HK-2 (cell line): Measurements from ENCODE around the gene GPR148.

ENCODE experiments used
- DNase-seq: peaks from one replicate; pipeline ENCODE4 v3.0.0-alpha.2; 2018; ENCODE audit not compliant: unreplicated experiment

GPR148 gene

DNA sequence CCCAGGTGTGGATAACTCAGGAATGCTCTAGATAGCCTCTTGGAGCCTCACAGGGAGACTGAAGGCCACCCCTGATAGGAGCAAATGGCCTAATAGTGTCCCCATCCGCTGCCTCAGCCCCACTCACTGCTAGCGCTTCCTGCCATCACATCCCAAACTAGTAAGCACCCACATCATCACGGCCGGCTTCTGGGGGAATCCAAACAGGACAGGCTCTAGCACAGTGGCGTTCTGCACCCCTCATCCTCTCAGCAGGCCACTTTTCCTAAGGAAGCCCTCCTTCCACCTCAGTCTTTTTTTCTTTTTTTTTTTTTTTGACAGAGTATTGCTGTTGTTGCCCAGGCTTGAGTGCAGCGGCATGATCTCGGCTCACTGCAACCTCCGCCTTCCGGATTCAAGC lies 20.2 kb downstream of the GPR148 start:
- no peak for DNase-seq

DNA sequence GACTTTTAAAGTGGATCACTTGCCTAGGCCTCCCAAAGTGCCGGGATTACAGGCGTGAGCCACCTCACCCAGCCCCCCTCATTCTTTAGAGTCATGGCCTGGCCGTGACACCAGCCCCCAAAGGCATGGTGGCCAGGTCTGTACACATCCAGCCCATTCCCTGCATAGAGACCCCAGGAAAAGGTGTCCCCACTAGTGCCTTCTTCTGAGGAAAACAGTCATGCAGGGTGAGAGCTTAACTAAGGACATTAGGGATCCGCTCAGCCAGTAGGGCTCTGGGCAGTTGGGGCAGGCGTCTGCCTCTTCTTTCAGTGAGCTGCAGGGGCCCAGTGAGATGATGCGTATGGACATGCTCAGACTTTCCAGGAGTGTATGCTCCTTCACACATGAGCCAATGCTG lies 20.8 kb downstream of the GPR148 start:
- DNase-seq: no peak

DNA sequence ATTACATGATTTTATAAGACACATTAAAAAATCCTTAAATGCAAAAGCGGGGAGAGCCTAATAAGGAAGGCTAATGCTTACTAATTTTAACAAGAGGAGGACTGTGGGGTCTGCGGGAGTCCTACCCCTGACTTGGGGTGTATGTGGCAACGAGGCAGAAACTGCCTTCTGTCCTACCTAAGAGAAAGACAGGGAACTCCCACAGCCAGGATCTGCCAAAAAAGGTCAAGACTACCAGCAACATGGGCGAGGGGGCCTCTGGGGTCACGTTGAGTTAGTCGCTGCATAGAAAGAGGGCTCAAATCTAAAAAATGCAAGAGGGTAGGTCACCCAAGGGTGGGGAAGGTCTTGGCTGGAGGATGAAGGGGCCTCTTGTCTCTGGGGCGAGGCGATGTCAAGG lies 25.9 kb downstream of the GPR148 start:
- no peak for DNase-seq

DNA sequence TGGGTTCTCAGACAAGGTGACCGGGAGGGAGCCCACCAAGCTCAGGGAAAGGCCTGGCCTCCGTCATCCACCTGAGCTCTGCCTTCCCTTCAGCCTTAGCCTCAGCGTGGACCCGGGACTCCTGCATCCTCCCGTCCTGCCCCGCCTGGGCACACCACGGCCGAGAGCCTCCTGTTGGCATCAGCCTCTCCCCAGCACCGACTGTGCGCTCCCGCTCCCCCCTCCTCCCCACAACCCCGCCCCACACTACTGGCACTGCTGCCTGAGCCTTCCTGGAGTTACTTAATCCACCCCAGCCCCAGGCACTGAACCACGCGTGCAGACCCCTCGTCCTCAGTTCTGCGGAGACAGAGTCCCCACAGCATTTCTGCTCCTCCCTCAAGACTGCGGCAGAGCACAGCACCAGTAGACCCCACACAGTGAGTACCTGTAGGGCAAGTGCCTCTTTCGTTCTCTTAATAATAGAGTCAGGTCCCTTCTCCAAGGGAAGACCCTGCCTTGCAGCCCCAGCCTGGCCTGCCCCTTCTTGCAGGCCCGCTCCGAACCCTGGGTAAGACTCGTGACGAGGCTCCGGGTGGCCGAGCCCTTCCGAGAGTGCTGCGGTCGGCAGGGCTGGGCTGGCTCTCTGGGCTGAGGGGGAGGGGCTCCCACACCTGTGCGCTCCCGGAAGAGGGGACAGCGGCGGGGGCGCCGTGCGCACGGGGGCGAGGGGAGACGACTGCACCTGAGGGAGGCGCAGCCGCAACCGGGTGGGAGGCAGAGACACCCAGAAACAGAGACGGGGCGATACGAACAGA lies 26.6 kb downstream of the GPR148 start, which contains the start of gene AMER3:
AMER3 (plus strand) TSS at position 285 of the 797 bp plus-strand sequence. CDS start 6,533 bp downstream, outside the sequence.
- no peak for DNase-seq

DNA sequence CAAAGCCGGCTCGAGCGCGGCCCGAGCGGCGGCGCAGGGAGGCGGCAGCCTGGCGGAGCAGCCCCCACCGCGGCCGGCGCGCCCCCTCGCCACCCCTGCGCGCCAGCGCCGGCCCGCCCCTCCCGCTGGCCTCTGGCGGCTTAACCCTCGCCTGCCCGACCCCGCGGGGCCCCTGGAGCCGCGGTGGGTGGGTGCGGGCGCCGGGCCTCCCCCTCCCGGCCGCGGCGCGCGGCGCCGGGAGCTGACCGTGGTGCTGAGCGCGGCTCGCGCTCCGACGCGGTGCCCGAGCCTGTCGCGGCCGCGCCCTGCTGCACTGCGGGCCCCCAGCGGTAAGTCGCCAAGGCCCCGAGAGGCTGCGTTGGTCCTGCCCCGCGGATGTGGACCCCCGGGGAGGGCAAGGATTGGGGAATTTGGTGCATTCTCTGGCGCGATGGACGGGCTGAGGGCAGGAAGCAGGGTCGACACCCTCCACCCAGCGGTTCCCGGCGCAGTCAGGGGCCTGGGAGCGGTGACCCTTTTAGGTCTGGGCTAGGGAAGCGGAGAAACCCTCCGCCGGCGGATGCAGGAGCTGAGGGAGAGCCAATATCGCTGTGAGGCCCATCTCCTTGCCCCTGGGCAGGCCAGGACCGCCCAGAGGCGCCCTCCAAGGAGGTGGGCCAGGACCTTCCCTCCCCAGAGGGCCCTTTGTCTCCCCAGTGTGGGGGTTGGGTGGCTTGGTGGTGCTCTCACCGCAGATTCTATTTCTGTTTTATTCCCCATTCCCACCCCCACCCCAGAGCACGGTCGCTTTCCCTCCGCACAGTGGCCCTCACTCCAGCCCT lies 27.4 kb downstream of the GPR148 start:
- DNase-seq: peak; percentile 17

DNA sequence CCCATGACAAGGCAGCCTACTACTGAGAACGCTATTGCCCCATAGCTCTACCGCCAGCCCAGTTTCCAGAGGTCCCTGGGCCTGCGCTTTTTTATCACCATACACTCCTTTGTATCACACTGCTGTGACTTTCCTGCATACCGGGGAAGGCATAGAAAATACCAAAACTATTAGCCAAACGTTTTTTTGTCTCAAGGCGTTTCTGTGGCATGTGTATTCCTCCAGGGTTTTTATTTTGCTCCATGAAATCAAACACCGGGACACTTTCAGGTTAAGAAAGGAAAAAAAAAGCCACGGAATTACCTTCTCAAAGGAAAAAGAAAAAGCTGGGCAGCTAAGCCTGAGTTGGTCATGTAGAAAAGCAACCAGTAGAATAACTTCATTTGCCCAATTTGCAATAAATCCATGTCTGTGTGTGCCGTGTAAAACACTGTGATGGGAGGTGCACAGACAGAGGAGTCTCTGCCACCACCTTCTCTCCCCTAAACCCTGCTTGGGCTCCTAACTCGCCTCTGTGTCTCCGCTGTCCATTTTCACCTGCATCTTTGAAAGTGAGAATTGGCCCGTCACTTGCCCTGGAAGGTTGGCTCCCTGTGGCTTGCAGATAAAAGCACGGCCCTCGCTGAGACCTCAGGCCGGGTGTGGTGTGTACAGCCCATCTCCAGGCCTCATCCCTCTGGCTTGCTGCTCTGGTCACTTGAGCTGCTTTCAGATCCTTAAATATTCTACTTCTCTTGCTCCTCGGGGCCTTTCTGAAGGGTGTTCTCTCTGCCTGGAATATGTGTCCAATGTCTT lies 28.2 kb downstream of the GPR148 start:
- no peak for DNase-seq

DNA sequence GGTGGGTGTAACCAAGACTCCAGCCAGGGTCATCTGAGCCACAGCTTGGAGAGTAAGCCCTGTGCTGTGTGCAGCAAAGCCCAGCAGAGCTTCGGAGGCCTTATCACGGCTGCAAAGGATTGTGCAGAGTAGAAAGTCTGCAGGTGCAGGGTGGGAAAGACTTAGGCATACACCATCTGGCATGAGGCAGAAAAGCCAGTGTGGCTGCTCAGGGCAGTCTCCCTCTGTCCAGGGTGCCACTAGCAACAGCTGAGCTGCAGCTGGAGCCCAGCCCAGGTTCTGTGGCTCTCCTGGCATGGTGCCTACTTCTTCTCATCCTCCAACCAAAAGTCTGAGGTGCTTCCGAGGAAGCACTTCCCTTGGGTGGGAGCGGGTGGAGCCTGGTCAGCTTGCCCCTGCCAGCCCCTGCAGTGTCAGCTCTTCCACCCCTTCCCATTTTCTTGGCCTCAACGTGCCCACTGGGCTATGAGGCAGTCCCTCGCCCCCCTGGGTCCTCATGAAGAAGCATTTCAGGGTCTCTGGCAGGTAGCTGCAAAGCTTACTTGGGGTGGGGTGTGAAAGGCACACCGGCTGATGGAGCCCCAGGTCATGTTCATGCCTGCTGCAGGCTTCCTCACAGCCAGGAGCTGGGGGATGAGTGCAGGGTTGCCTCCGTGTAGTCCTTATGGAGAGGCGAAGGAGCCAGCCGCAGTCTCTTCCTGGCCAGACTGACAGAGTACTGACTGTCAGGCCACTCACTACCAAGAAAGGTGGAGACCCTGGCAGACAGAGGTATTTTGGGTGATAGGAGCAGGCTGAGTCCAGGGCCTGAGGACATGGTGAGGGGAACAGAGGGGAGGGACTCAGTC lies 31.3 kb downstream of the GPR148 start:
- DNase-seq: peak; percentile 21

DNA sequence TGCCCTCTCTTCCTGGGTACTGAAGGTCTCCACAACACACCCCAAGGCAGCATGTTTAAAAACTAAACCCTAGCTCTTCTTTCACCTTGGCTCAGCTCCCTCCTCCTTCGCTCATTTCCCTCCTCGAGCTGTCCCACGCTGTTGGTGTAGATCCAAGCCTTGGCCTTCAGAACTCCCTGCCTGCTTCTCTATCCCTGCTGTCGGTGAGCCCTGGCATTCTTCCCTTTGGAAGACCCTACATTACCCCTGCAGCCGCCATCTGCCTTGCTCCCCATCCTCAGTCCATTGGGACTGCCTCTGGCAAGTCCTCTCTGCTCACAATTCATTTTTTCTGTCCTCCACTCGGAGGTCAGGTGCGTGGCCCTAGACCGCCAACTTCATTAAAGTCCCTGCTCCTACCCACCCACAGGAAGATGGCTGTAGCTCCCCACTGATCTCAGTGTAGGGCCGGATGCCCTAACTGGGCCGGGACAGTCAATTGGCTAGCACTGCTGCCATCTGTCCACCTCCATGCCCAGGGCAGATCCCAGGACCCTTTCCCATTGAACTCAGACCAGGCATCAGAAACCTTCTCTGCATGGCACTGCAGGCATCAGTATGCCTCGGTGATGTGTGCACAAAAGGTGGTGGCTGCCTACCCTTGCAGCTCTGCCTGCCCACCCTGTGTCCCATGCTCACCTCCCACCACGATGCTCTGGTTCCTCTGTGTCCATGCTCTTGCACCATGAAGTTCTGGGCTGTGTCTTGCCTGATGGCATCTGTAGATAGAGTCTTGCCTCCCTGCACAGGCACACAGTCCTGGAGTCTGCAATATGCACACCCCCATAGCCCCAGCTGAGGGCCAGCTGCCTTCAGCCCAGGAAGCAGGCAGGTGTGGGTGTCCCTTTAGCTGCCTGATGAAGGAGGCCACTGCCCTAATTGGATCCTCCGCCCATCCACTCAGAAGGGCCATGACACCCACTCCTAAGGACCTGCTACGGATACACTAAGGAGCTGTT lies 32.2 kb downstream of the GPR148 start:
- DNase-seq: no peak

DNA sequence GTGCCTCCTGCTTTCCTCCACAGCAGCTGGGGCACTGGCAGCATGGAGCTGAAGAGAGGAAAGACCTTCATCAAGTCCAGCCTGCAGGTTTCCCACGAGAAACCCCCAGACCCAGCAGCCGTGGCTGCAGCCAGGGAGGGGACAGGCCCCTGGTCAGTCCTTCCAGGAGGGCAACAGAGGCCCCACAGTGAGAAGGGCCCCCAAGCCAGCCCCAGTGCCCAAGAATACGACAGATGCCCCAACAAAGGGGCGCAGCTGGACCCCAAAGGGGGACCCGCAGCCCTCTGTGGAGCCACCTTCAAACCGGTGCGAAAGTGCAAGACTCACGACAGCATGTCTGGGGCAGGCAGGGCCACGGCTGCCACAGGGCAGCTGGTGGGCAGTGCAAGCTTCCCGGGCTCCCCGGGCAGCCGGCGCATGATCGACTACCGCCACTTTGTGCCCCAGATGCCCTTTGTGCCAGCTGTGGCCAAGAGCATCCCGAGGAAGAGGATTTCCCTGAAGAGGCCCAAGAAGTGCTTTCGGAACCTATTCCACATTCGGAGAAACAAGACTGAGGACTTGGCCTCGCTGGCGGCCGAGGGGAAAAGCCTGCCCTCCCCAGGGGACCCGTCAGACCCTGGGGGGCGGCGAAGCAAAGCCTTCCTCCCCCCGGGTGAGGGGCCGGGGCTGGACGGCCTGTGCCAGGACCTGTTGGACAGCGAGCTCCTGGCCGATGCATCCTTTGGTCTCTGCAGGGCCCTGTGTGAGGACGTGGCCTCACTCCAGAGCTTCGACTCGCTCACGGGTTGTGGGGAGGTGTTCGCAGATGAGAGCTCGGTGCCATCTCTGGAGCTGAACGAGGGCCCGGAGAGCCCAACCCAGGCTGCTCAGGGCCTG lies 33.4 kb downstream of the GPR148 start:
- DNase-seq: no peak

DNA sequence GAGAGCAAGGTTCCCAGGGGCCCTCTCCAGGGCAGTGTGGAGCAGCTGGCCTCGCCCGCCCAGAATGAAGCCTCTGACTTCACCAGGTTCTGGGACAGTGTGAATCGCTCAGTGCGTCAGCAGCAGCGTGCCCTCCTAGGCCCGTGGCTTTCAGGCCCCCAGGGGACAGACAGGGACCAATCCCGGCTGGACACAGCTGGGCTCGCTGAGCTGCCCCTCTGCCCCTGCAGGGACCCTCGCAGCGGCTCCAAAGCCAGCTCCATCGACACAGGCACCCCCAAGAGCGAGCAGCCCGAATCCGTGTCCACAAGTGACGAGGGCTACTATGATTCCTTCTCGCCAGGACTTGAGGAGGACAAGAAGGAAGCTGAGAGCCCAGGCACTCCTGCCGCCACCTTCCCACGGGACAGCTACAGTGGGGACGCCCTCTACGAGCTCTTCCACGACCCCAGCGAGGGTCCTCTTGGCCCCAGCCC lies 34.1 kb downstream of the GPR148 start:
- no peak for DNase-seq

DNA sequence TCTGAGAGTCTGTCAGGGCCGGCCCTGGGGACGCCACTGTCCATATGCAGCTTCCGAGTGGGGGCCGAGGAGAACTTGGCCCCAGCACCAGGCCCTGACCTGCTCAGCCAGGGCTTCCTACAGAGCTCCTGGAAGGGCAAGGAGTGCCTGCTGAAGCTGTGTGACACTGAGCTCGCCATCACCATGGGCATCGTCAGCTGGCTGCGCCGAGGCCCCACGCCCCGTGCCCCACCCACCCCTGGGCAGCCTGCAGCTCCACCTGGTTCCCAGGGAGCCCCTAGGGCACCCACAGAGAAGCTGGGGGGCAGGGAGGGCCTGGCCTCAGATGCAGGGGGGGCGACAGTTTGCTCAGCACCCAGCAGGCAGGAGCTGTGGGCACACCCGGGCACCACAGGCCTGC lies 34.5 kb downstream of the GPR148 start:
- DNase-seq: no peak

DNA sequence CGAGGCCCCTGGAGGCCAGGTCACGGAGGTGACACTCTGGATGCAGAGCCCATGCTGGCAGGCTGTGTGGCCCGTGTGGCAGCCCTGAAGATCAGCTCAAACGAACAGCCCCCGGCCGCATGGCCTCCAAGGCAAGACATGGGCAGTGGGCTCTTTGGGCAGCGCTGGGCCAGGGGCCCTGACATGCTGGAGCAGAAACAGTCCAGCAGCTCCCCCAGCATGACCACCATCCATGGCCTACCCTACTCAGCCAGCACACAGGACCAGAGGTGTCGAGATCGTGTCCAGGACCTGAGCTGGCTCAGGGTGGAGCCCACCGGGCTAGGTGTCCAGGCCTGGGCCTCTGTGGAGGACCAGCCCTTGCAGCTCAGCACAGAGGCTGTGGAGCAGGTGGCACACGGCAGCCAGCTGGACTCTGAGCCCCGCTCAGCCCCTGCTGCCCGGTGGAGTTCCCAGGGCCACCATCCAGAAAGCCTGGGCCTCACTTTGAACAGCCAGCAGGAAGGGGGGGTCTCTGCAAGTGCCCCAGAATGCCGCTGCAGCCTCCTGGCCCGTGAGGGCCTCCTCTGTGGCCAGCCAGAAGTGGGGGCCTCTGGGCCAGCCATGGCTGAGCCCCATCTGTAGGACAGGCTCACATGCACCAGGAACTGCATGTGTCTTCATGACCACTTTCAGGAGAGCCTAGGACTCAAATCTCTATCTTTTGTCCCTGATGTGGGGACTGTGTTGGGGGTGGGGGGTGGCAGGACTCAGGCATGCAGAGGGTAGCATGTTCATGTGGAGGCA lies 35.4 kb downstream of the GPR148 start:
- no peak for DNase-seq

DNA sequence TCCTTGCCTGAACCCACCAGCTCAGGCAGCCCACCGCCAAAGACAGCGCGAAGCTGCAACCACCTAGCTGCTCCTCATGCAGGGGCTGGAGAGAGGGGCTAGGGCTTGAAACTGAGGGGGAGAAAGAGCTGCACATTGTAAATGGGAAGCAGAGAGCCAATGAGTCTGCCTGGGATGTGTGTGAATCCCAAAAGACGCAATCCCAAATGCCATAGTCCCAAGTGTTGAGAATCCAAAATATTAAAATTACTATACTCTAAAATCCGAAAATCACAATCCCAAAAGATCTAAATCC lies 35.9 kb downstream of the GPR148 start:
- no peak for DNase-seq

DNA sequence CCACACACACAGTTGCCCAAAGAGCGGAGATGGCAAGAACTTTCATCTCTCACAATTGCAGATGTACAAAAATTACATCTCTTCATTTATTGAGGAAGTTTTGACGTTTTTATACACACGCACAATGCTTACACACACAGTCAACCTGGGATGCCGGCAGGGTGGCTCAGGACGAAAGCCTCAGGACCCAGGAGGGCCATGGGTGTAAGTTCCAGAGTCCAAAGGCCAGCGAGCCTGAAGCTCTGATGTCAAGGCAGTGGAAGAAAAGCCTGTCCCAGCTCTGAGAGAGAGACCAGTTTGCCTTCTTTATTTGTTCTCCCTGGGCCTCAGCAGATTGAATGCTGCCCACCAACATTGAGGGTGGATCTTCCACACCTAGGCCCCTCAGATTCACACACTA lies 36.6 kb downstream of the GPR148 start:
- no peak for DNase-seq

DNA sequence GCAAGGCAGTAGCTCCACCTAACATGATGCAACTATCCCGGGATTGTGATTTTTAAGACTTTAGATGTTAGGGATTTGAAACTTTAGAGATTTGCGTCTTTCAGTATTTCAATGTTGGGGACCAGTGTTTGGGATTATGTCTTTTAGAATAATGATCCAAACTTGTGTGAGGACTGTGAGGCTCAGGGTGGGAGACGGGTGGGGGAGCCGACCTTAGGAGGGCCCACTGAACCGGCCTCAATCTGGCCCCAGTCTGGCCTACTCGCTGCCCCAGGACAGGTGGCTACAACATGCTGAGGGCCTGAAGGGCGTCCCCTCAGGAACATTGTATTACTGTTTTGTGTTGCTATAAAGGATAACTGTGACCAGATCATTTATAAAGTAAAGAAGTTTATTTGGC lies 37.2 kb downstream of the GPR148 start:
- DNase-seq: no peak

DNA sequence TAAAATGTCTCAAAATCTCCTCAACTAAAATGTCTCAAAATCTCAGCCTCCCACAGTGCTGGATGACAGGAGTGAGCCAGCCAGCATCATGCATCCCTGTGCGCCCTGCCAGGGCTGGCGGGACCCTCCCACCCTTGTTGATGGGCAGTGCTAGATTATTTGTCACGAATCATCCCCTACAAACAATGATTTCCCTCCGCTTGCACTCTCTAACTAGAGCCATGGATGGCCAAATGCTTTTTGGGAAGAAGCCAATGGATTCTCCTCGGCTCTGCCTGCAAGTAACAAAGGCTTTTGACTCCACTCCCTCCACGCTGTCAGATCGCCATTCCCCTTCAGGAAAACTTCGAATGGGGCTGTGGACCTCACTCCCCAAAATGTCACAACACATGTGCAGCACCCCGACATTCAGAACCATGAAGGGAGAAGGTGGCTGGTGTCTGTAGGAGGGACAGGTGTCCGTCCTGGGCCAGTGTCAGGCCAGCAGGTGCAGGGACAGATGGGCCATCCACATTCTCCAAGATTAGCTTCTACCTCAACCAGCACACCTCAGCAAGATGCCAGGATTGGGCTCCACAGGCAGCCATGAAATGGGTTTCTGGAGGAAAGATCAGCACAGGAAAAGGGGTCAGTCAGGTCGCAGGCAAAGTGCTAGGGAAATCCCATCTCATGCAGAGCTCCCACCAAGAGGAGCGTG lies 38.0 kb downstream of the GPR148 start:
- no peak for DNase-seq

DNA sequence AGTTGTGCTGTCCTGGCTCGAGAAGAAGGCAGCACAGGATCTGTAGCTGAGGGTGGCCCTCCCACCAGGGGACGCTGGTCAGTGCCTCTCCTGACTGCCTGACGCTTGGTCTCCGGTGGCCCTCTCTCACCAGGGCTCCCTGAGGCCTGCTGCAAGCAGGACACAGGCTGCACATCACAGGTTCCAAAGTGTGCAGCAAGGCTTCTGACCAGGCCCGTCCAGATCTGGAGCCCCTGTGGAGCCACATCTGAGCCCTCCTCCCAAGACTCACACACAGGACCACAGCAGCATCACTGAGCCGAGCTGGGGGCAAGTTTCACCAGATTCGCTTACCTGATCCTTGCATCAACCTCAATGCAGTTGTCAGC lies 38.5 kb downstream of the GPR148 start:
- DNase-seq: no peak
